Measurements from ENCODE around the gene TP73. TPM values are rescaled to one million over a fixed set of nuclear protein-coding genes. Genes with fewer than 3 reads are reported as not detected.

Gene TP73
- total and polyA plus RNA-seq, 2 donors from 2014 or later, result 0.54 TPM; not detected in 1

DNA sequence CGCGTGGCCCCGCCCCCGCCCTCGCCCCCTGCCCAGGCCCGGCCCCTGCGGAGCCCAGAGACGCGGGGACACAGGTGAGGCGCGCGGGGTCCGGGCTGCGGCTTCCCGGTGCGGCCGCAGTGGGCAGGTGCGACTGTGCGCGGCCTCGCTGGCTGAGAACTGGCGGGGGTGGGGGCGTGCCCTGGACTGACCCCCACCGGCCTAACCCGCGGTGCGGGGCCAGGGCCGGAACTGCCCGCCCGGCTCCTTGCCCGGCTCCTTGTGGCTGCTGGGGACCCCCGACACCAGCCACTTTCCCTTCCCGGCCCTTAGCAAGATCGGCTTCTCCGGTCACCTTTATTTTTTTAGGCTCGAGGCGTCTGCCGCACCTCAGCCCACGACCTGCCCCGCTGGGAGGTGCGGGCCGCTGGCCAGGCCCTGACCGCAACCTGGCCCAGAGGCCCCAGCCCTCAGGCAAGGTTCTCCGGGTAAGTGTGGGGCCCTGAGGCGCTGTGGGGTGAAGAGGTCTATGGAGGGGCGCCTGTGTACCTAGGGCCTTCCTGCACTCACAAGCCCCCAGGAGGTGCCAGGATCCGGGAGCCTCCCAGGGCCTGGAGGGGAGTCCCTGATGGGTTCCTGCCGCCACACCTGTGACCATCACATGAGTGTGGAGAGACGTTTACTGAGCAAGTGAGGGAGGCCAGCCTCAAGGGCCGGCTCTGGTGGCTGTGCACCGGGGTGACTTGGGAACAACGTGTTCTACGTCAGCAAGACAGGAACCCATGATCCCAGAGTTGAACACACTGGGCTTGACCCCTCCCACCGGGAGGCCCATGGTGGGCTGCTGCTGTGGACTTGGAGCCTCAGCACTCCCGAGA, 120.6 kb downstream of the TP73 start, which contains the start of gene SMIM1:
Gene SMIM1, plus strand, starts transcription at position 35 of the 857 bp plus-strand sequence. CDS start 2,625 bp downstream, outside the sequence.
- peak within 1 kb of the TSS in 1 of 3 donors; percentile 34 for H3K9ac ChIP-seq (ENCODE audit: low read length in 3 of 3)
- no peak for FAIRE-seq

DNA sequence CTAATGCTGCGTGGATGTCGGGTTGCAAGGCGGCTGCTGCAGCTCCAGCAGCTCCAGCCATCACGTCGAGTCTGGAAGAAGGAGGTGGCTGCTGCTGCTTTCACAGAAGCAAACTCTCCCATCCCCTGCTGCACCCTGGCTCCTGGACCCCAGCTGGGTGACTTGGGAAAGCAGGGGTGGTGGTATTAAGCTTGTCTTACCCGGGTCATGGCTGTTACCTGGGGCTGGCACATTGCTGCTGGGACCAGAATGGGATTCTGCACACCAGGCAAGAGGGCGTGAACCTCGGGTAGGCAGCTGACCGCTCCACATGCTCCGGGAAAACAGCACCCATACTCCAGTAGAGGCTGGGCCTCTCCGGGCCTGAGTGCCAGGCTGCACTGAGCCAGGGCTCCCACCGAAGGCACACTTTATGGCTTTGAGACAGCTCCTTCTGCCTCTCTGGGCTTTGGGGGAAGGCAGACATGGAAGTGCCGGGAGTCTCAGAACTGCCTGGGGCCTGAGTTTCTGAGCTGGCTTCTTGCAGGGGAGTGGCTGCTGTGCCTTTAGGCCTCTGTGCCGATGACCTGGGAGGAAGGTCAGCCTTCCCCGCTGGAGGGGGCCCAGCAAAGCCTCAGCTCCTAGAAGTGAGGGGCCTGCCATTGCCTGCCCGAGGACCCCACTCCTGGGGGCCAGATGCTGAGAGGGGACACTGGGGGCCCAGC, 121.4 kb downstream of the TP73 start:
- Histone ChIP-seq H3K9ac (ENCODE audit: low read length in 3 of 3) (peak overlapping the region in 1 of 3 donors; percentile 34), H3K27ac (ENCODE audit: low read depth in 2 of 2, low read length in 2 of 2) (no peak overlapping the region), H3K9me3 (ENCODE audit: control insufficient read depth in 2 of 3, insufficient read depth in 1 of 3, low read length in 3 of 3) (no peaks in the 10 kb centered on the region), H3K4me1 (ENCODE audit: control insufficient read depth in 2 of 3, insufficient read depth in 2 of 3, low read depth in 1 of 3, low read length in 3 of 3) (peaks cover 0 to 29% (median 12%) of the 10 kb centered on the region in 3 donors), H3K4me3 (ENCODE audit: low read length in 3 of 3) (peak overlapping the region in 1 of 3 donors; percentile 59), H3K36me3 (ENCODE audit: control insufficient read depth in 2 of 3, insufficient read depth in 3 of 3, low read length in 3 of 3) (no peaks in the 10 kb centered on the region), H3K27me3 (ENCODE audit: control insufficient read depth, insufficient read depth, low read length) (no peaks in the 10 kb centered on the region)
- peak in 1 of 5 donors; percentile 60 for DNase-seq
- FAIRE-seq, result no peak
- no peak for TF ChIP-seq CTCF (IDR thresholded peaks at IDR 0.05; ENCODE audit: borderline replicate concordance, extremely low read depth, insufficient read depth)
- intact Hi-C loops (cut with DNase I), result no loop called here

More for the DNA sequence above, 120.6 kb downstream of the TP73 start, which contains the start of gene SMIM1:
- DNase-seq, result peak in 3 of 5 donors; percentile 54 to 79 (median 76)
- Histone ChIP-seq H3K27me3 (ENCODE audit: control insufficient read depth, insufficient read depth, low read length) (no peaks in the 10 kb centered on the region), H3K9me3 (ENCODE audit: control insufficient read depth in 2 of 3, insufficient read depth in 1 of 3, low read length in 3 of 3) (no peaks in the 10 kb centered on the region), H3K27ac (ENCODE audit: low read depth in 2 of 2, low read length in 2 of 2) (peak within 1 kb of the TSS in 1 of 2 donors; percentile 22), H3K4me3 (ENCODE audit: low read length in 3 of 3) (peak within 1 kb of the TSS in 2 of 3 donors; percentile 30 to 59), H3K4me1 (ENCODE audit: control insufficient read depth in 2 of 3, insufficient read depth in 2 of 3, low read depth in 1 of 3, low read length in 3 of 3) (peaks cover 0 to 29% (median 12%) of the 10 kb centered on the region in 3 donors), H3K36me3 (ENCODE audit: control insufficient read depth in 2 of 3, insufficient read depth in 3 of 3, low read length in 3 of 3) (no peaks in the 10 kb centered on the region)
- TF ChIP-seq CTCF (IDR thresholded peaks at IDR 0.05; ENCODE audit: borderline replicate concordance, extremely low read depth, insufficient read depth), result no peak
- intact Hi-C loops (cut with DNase I), result no loop called here

DNA sequence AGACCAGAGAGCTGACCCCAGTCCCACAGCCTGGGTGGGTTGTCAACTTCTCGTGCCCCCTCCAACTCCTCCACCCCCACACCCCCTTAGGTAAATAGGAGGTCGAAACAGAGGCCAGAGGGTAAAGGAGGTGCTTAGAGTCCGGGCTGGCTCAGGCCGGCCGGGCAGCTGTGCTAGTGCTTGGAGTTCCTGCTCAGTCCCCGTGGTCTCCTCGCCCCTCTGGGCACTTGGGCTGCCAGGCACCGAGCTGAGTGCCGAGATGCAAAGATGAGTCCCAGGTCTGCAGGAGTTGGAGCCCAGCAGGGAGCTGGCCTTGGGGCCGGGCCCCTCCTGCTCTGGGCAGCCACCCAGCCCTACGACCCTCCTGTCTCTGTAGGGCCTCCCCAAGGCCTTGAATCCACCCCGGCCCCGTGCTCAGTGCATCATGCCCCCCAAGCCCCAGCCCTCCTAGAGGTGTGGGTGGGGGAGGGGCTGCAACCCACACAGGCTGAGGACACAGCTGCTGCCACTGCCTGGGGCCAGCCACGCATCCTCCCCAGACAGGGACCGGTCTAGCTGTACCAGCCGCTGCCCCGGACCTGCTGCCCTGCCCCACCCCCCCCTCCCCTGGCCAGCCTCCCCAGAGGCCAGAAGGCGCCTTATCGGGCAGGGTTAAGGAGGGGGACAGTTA, 122.1 kb downstream of the TP73 start:
- Histone ChIP-seq H3K4me1 (ENCODE audit: control insufficient read depth in 2 of 3, insufficient read depth in 2 of 3, low read depth in 1 of 3, low read length in 3 of 3) (peaks cover 0 to 29% (median 12%) of the 10 kb centered on the region in 3 donors), H3K9ac (ENCODE audit: low read length in 3 of 3) (no peak overlapping the region), H3K27me3 (ENCODE audit: control insufficient read depth, insufficient read depth, low read length) (no peaks in the 10 kb centered on the region), H3K4me3 (ENCODE audit: low read length in 3 of 3) (no peak overlapping the region), H3K27ac (ENCODE audit: low read depth in 2 of 2, low read length in 2 of 2) (no peak overlapping the region), H3K36me3 (ENCODE audit: control insufficient read depth in 2 of 3, insufficient read depth in 3 of 3, low read length in 3 of 3) (peaks cover 0 to 3% (median 0%) of the 10 kb centered on the region in 3 donors), H3K9me3 (ENCODE audit: control insufficient read depth in 2 of 3, insufficient read depth in 1 of 3, low read length in 3 of 3) (no peaks in the 10 kb centered on the region)
- peak in 2 of 5 donors; percentile 79 to 81 for DNase-seq
- FAIRE-seq, result no peak
- no peak for TF ChIP-seq CTCF (IDR thresholded peaks at IDR 0.05; ENCODE audit: borderline replicate concordance, extremely low read depth, insufficient read depth)
- intact Hi-C loops (cut with DNase I), result no loop called here

Data from kidney (tissue), 14 donors.